ENCODE measurements around the gene SLCO4C1. TPM values are rescaled to one million over a fixed set of nuclear protein-coding genes. Genes with fewer than 3 reads are reported as not detected.
A peak's percentile ranks its signal among the peaks of the same experiment; 100 is the strongest.
"Not testable (repeated sequence)": the region's sequence is repeated elsewhere in the genome, so short reads cannot be mapped to it uniquely, and the experiment has no call there.

SLCO4C1 gene
- under 1 TPM; 0.28 to 0.37 TPM for total RNA-seq

DNA sequence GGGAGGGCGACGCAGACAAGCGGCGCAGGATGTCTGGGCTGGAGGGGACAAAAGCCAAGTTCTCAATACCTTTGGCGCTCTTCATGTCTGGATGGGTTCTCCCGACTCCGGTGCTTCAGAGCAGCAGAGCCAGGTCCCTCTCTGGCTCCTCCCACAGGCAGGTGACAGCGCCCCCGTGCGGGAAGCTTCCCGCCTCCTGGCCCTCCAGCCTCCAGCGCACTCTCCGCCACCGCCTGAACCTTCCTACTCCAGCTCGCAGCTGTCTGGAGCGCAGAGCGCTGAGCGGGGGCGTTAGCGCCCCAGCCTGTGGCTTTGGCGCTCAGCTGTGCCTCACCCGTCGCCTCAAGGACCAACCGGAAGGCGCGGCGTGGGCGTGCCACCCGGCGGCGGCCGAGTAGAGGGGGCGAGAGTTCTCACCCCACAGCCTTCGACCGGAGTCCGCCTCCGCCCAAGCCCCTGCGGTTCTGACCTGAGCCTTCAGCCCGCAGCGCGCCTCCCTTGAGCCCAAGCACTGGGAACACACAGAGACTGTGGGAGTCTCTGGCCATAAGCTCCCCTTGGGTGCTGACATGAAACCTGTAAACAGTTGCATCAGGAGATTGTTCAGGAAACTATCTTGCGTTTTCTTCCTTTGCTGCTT lies at the start of gene SLCO4C1:
Gene SLCO4C1, minus strand, starts transcription at position 107 of the 640 bp plus-strand sequence. Its CDS starts 22 bp downstream, at position 85.
- peak within 1 kb of the TSS; percentile 63 for H3K27ac Mint-ChIP-seq
- POLR2A ChIA-PET, result interaction anchor here (0.6 kb wide), 1 partner anchor 240 kb away, joined by 3 read pairs; no protein-coding TSS in a partner anchor
- intact Hi-C loops (cut with DNase I, micrococcal nuclease), result no loop called here

GRCh38 chr5:102341681-102342288 lies 45.7 kb upstream of the SLCO4C1 start:
- H3K9me3 Mint-ChIP-seq (ENCODE audit: low read depth), result no peaks in the 10 kb centered on the region
- no peaks in the 10 kb centered on the region for H3K36me3 Mint-ChIP-seq (ENCODE audit: low read depth)
- DNase-seq (no peak), ATAC-seq (no peak)
- ChIA-PET POLR2A (interaction anchor here (0.7 kb wide), 1 partner anchor 33 kb away, joined by 3 read pairs; no protein-coding TSS in a partner anchor), CTCF (interaction anchor here (0.5 kb wide), 1 partner anchor 165 kb away, joined by 3 read pairs; no protein-coding TSS in a partner anchor)
- intact Hi-C loops (cut with DNase I, micrococcal nuclease), result no loop called here
- peaks cover 2% of the 10 kb centered on the region for H3K27me3 Mint-ChIP-seq
- H3K4me1 Mint-ChIP-seq, result no peaks in the 10 kb centered on the region
- no peak overlapping the region for H3K27ac Mint-ChIP-seq
- no peak overlapping the region for H3K4me3 Mint-ChIP-seq

More for the DNA sequence above, at the start of gene SLCO4C1:
- peaks cover 16% of the 10 kb centered on the region for H3K4me1 Mint-ChIP-seq
- DNase-seq, result peak; percentile 89
- ATAC-seq, result peak; percentile 96
- CTCF ChIA-PET, result interaction anchor here (0.6 to 1.5 kb wide), 10 partner anchors 13 to 185 kb away, joined by 3 to 7 read pairs (median 4); no protein-coding TSS in a partner anchor
- no peaks in the 10 kb centered on the region for H3K36me3 Mint-ChIP-seq (ENCODE audit: low read depth)
- H3K4me3 Mint-ChIP-seq, result peak within 1 kb of the TSS; percentile 76
- H3K9me3 Mint-ChIP-seq (ENCODE audit: low read depth), result no peaks in the 10 kb centered on the region
- peaks cover 10% of the 10 kb centered on the region for H3K27me3 Mint-ChIP-seq

- Mint-ChIP-seq H3K9me3 (ENCODE audit: low read depth) (no peaks in the 10 kb centered on the region), H3K4me1 (no peaks in the 10 kb centered on the region), H3K27ac (no peak overlapping the region), H3K27me3 (no peaks in the 10 kb centered on the region), H3K36me3 (ENCODE audit: low read depth) (no peaks in the 10 kb centered on the region), H3K4me3 (no peak overlapping the region)
- DNase-seq (no peak), ATAC-seq (no peak)
- ChIA-PET POLR2A (no interaction called here), CTCF (no interaction called here)
- intact Hi-C loops (cut with DNase I, micrococcal nuclease), result no loop called here
Measured at GRCh38 chr5:102324714-102325113, 28.6 kb upstream of the SLCO4C1 start.

DNA sequence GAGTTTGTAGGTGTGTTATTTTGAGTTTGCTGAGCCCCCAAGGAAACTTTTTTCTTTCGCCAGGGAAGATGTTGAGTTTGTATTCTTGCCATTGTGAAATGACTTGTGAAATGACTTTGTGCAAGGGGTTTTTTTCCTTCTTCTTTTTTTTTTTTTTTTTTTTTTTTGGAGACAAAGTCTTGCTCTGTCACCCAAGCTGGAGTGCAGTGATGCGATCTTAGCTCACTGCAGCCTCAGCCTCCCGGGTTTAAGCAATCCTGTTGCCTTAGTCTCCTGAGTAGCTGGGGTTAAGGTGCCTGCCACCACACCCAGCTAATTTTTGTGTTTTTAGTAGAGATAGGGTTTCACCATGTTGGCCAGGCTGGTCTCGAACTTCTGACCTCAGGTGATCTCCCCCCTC lies 22.7 kb upstream of the SLCO4C1 start:
- POLR2A ChIA-PET; H3K9me3 Mint-ChIP-seq (ENCODE audit: low read depth); CTCF ChIA-PET; H3K27ac Mint-ChIP-seq; intact Hi-C loops (cut with DNase I, micrococcal nuclease); H3K36me3 Mint-ChIP-seq (ENCODE audit: low read depth); DNase-seq; ATAC-seq; H3K4me3 Mint-ChIP-seq; H3K4me1 Mint-ChIP-seq; H3K27me3 Mint-ChIP-seq: not testable (repeated sequence)

DNA sequence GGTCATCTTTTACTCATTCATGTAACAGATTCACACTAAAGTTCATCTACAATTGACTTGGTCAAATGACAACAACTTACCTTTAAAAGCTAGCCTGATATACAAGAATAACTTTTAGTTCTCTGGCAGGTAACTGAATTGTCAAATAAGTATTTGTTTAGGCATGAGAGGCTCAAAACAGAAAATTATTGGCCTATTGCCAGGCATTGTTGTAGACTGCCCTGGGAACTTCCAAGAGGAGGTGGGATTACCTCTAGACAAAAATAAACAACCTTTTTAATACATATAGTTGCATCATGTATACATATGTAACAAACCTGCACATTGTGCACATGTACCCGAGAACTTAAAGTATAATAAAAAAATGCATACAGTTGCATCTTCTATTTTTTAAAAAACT lies 18.2 kb upstream of the SLCO4C1 start:
- Mint-ChIP-seq H3K9me3 (ENCODE audit: low read depth) (no peaks in the 10 kb centered on the region), H3K4me1 (no peaks in the 10 kb centered on the region), H3K4me3 (no peak overlapping the region), H3K36me3 (ENCODE audit: low read depth) (no peaks in the 10 kb centered on the region), H3K27me3 (no peaks in the 10 kb centered on the region), H3K27ac (no peak overlapping the region)
- POLR2A ChIA-PET, result no interaction called here
- CTCF ChIA-PET, result interaction anchor here (0.6 to 1.6 kb wide), 2 partner anchors 18 to 652 kb away, joined by 3 to 7 read pairs; partner anchors contain the start of gene SLCO4C1
- intact Hi-C loops (cut with DNase I, micrococcal nuclease), result no loop called here
- ATAC-seq (no peak), DNase-seq (no peak)

DNA sequence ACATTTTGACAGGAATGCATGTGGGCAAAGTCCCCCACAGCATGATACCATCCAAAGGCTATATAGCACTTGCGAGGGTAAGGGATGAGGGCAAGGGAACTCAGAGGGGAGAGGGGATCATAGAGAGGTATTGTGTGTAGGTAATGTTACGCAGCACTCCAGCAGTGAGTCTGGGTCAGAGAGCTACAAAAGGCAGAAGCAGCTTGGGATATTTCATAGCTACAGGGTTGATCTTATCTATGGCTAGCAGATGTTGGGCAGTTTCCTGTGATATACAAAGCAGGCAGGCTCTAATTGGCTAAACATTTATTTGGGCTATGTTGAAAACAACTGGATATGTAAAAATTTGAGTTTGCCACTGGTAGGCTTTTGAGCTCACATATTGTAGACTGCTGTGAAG lies 17.8 kb upstream of the SLCO4C1 start:
- POLR2A ChIA-PET, result no interaction called here

GRCh38 chr5:102312586-102313370 lies 16.7 kb upstream of the SLCO4C1 start:
- DNase-seq (no peak), ATAC-seq (no peak)
- Mint-ChIP-seq H3K4me3 (no peak overlapping the region), H3K27ac (no peak overlapping the region), H3K9me3 (ENCODE audit: low read depth) (no peaks in the 10 kb centered on the region), H3K4me1 (no peaks in the 10 kb centered on the region), H3K27me3 (no peaks in the 10 kb centered on the region), H3K36me3 (ENCODE audit: low read depth) (no peaks in the 10 kb centered on the region)
- intact Hi-C loops (cut with DNase I, micrococcal nuclease), result no loop called here
- POLR2A ChIA-PET, result no interaction called here
- CTCF ChIA-PET, result interaction anchor here (1.6 kb wide), 1 partner anchor 17 kb away, joined by 7 read pairs; the partner anchor contains the start of gene SLCO4C1

More for the DNA sequence above, 17.8 kb upstream of the SLCO4C1 start:
- Mint-ChIP-seq H3K27me3 (no peaks in the 10 kb centered on the region), H3K27ac (no peak overlapping the region), H3K4me3 (no peak overlapping the region), H3K4me1 (no peaks in the 10 kb centered on the region), H3K9me3 (ENCODE audit: low read depth) (no peaks in the 10 kb centered on the region), H3K36me3 (ENCODE audit: low read depth) (no peaks in the 10 kb centered on the region)
- DNase-seq, result no peak
- CTCF ChIA-PET, result interaction anchor here (0.6 to 1.6 kb wide), 2 partner anchors 18 to 652 kb away, joined by 3 to 7 read pairs; partner anchors contain the start of gene SLCO4C1
- intact Hi-C loops (cut with DNase I, micrococcal nuclease), result no loop called here
- ATAC-seq, result no peak

GRCh38 chr5:102309586-102309985 lies 13.5 kb upstream of the SLCO4C1 start:
- CTCF ChIA-PET, result interaction anchor here (1.1 kb wide), 1 partner anchor 20 kb away, joined by 3 read pairs; no protein-coding TSS in a partner anchor
- no peak overlapping the region for H3K4me3 Mint-ChIP-seq
- POLR2A ChIA-PET, result interaction anchor here (0.6 kb wide), 1 partner anchor 11 kb away, joined by 3 read pairs; no protein-coding TSS in a partner anchor
- H3K36me3 Mint-ChIP-seq (ENCODE audit: low read depth), result no peaks in the 10 kb centered on the region
- ATAC-seq, result no peak
- no peaks in the 10 kb centered on the region for H3K4me1 Mint-ChIP-seq
- intact Hi-C loops (cut with DNase I, micrococcal nuclease), result no loop called here
- H3K27ac Mint-ChIP-seq, result no peak overlapping the region
- no peaks in the 10 kb centered on the region for H3K27me3 Mint-ChIP-seq
- DNase-seq, result no peak
- H3K9me3 Mint-ChIP-seq (ENCODE audit: low read depth), result no peaks in the 10 kb centered on the region

GRCh38 chr5:102307232-102307631 lies 11.1 kb upstream of the SLCO4C1 start:
- H3K9me3 Mint-ChIP-seq (ENCODE audit: low read depth), result no peaks in the 10 kb centered on the region
- no peak for ATAC-seq

GRCh38 chr5:102306121-102306520 lies 10.0 kb upstream of the SLCO4C1 start:
- H3K36me3 Mint-ChIP-seq (ENCODE audit: low read depth), result no peaks in the 10 kb centered on the region
- H3K4me3 Mint-ChIP-seq, result no peak overlapping the region
- H3K27me3 Mint-ChIP-seq, result no peaks in the 10 kb centered on the region
- no peaks in the 10 kb centered on the region for H3K9me3 Mint-ChIP-seq (ENCODE audit: low read depth)
- ChIA-PET CTCF (no interaction called here), POLR2A (no interaction called here)
- DNase-seq, result no peak
- no peak for ATAC-seq
- intact Hi-C loops (cut with DNase I, micrococcal nuclease), result no loop called here
- H3K4me1 Mint-ChIP-seq, result no peaks in the 10 kb centered on the region
- H3K27ac Mint-ChIP-seq, result no peak overlapping the region

More at GRCh38 chr5:102307232-102307631, 11.1 kb upstream of the SLCO4C1 start:
- no peak for DNase-seq
- intact Hi-C loops (cut with DNase I, micrococcal nuclease), result no loop called here
- Mint-ChIP-seq H3K27me3 (no peaks in the 10 kb centered on the region), H3K4me3 (no peak overlapping the region), H3K4me1 (no peaks in the 10 kb centered on the region), H3K27ac (no peak overlapping the region), H3K36me3 (ENCODE audit: low read depth) (no peaks in the 10 kb centered on the region)
- ChIA-PET CTCF (no interaction called here), POLR2A (no interaction called here)

DNA sequence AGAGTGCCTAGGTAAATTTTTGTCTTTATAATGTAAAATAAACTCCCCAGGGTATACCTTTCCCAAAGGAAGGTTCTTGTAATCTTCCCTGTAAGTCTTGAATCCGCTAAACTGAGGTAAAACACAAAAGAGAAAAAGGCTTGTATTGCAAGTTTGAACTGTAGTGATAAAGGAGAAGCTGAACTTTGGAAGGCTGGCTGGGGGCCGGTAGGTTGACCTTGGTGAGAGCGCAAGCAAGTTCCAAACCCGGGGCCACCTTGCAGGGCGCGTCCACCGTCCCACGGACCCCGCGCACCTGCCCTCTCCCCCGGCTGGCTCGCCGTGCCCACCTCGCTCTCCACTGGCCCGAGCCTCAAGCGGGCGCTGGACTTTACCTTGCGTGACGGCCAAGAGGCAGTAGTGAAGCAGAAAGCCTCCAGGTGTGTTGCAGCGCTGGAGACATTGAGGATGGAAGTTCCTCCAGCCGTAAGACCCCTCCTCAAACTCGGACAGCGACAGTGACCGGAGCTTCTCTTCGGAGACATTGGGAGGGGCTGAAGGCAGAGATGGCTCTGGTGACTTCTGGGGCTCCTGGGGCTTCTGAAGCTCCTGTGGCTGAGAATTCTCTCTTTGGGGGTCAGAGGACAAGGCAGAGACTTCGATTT lies 428 bp downstream of the SLCO4C1 start:
- peaks cover 10% of the 10 kb centered on the region for H3K27me3 Mint-ChIP-seq
- no peaks in the 10 kb centered on the region for H3K9me3 Mint-ChIP-seq (ENCODE audit: low read depth)
- H3K4me3 Mint-ChIP-seq, result peak overlapping the region; percentile 76
- ChIA-PET POLR2A (no interaction called here), CTCF (interaction anchor here (0.7 to 1.5 kb wide), 7 partner anchors 12 to 162 kb away, joined by 3 to 7 read pairs (median 4); no protein-coding TSS in a partner anchor)
- H3K27ac Mint-ChIP-seq, result peak overlapping the region; percentile 63
- intact Hi-C loops (cut with DNase I, micrococcal nuclease), result no loop called here
- DNase-seq, result no peak
- H3K36me3 Mint-ChIP-seq (ENCODE audit: low read depth), result no peaks in the 10 kb centered on the region
- no peak for ATAC-seq
- H3K4me1 Mint-ChIP-seq, result peaks cover 16% of the 10 kb centered on the region

Measured in activated CD4-positive, alpha-beta T cell treated with anti-CD3 and anti-CD28 coated beads for 36 hours (primary cell).